RWPE1 (cell line): ENCODE measurements around the gene TNFRSF18.

ENCODE experiments used
- CTCF ChIA-PET: fragments of 350-600 bp; sonication (Branson Sonifier 250); formaldehyde crosslinking; extraction: SDS; loops from one replicate; lab custom pipeline; 2021; lab: Yijun Ruan, JAX
- POLR2A ChIA-PET: fragments of 400-600 bp; formaldehyde crosslinking; extraction: SDS; loops from one replicate; lab custom pipeline; 2020; ENCODE audit warnings: antibody characterized with exemption; ENCODE audit not compliant: low non-redundant PET; lab: Yijun Ruan, JAX
- DNase-seq: peaks from one replicate; pipeline ENCODE4 v3.0.0; 2012; ENCODE audit warnings: low spot score
- H3K27ac ChIP-seq: fragments of 450-650 bp; 2 replicates; pipeline ENCODE4 v1.5.1; 2017
- TF ChIP-seq, protein P1 (sequence below): fragments of 450-650 bp; conservative IDR thresholded peaks from 2 replicates; pipeline ENCODE4 v1.5.1; 2017; ENCODE audit warnings: low read depth, mild to moderate bottlenecking

TNFRSF18 gene

DNA sequence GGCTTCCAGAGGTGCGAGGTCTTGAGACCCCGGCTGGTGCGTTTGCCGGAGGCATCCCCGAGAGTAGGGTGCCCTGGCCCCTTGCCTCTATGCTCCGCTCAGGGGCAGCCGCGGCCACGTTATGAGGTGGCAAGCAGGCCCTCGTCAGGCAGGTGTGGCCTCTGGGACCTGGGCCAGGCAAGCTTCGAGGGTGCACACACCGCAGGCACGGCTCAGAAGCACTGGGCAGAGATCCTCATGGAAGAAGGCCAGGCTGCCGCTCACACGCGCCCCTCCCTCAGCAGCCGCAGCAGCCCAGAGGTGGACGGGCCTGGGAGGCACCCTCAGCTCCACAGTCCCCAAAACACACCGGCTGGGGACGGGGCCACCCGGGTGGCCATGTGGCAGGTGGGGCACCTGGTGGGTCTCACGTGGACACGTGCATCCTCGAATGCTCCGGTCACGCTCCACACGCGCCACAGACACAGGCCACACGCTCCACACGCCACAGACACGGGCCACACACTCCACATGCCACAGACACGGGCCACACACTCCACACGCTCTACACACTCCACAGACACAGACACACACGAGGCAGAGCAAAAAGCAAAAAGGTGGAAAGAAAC, 18.9 kb upstream of the TNFRSF18 start:
- ChIA-PET CTCF (interaction anchor here (0.6 to 1.1 kb wide), 2 partner anchors 66 to 1085 kb away, joined by 3 to 4 read pairs; no protein-coding TSS in a partner anchor), POLR2A (no interaction called here)

DNA sequence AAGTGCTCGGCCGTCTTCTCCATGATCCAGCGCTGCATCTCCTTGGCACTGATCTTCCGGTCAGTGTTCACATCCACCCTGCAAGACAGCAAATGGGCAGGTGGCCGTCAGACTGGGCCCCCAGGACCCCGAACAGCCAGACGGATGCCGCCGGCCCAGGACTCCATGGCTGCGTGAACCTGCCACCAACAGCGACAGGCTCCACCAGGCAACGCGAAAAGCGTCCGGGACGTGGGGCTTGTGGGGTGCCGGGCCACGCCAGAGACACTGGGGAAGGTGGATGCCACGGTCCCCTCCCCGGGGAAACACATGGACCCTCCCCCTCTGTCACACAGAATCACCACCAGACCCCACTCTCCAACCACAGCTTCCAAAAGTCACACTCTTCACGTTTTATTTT, 17.5 kb upstream of the TNFRSF18 start:
- ChIA-PET POLR2A (no interaction called here), CTCF (no interaction called here)
- no peak for DNase-seq
- TF ChIP-seq, protein P1, sequence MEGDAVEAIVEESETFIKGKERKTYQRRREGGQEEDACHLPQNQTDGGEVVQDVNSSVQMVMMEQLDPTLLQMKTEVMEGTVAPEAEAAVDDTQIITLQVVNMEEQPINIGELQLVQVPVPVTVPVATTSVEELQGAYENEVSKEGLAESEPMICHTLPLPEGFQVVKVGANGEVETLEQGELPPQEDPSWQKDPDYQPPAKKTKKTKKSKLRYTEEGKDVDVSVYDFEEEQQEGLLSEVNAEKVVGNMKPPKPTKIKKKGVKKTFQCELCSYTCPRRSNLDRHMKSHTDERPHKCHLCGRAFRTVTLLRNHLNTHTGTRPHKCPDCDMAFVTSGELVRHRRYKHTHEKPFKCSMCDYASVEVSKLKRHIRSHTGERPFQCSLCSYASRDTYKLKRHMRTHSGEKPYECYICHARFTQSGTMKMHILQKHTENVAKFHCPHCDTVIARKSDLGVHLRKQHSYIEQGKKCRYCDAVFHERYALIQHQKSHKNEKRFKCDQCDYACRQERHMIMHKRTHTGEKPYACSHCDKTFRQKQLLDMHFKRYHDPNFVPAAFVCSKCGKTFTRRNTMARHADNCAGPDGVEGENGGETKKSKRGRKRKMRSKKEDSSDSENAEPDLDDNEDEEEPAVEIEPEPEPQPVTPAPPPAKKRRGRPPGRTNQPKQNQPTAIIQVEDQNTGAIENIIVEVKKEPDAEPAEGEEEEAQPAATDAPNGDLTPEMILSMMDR, result no peak
- no peak overlapping the region for H3K27ac ChIP-seq

More for the DNA sequence above, 18.9 kb upstream of the TNFRSF18 start:
- no peak for DNase-seq
- TF ChIP-seq, protein P1, result no peak
- H3K27ac ChIP-seq, result peak overlapping the region; percentile 25; the same call in 1 of the 2 replicates

DNA sequence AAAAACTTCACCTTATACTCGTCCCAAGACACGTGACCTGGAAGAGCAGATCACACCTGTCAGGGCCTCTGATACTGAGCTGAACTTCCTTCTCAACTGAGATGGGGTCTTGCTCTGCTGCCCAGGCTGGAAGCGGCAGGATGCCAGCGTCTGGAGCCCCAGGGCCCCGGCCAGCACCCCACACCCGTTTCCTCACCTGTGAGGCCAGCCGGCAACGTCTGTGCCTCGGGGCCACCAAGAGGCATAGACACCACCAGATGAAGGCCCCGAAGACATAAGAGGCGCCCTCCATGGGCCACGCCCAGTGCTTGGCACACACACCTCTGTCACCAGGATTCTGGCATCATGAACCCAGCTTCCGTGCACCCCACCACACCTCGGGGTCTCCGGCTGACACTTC, 16.9 kb upstream of the TNFRSF18 start:
- ChIA-PET CTCF (no interaction called here), POLR2A (no interaction called here)
- H3K27ac ChIP-seq, result peak overlapping the region; percentile 55
- TF ChIP-seq, protein P1, result no peak
- DNase-seq, result no peak

DNA sequence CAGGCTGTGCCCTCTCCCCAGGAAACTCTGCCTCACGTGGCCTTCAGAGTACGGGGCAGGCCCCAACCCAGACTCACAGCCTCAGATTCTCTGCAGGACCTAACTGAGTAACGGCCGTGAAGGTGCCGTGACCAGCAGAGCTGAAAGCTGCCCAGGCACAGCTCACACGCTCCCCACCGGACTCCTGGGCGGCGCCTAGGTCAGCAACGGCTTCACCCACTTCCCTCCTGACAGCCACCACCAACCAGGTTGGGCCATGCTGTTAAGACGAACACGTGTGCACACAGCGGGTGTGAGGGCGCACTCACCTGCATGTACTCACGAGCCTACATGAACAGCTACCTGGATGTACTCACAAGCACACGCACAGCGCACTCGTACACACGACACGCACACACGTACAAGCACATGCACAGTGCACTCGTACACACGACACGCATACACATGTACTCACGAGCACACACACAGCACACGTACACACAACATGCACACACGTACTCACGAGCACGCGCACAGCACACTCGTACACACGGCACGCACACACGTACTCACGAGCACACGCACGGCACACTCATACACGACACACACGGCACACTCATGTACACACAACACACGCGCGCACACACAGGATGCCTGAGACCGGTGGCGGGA, 16.3 kb upstream of the TNFRSF18 start:
- no peak for DNase-seq
- CTCF ChIA-PET, result no interaction called here
- POLR2A ChIA-PET, result no interaction called here
- H3K27ac ChIP-seq, result peak overlapping the region; percentile 55
- TF ChIP-seq, protein P1, result no peak

DNA sequence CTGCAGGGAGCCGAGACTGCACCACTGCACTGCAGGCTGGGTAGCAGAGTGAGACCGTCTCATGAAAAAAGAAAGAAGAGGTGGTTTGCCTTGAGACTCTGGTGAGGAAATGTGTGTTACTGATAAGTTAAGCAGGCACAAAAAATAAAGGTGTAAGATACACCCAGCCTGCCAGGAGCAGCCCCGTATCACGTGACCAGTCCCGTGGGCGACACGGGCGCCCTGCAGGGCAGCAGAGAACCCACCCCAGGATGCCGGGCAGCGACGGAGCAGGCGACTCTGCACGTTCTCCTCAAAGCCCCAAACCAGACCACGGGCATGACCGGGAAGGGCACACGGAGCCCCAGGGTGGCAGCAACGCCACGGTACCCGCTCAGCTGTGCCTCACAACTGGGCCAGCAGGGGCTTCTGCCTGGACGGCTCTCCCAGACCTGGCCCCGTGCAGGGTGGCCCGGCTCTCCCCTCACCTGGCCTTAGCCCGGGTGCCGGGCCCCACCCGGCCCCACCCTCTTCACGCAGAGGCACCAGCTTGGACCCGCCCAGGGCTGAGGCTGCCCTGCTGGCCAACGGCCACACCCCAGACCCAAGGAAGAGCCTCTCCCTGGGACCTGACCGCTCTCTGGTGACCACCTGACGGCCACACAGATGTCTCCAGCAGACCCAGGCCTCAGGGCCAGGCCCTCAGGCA, 15.6 kb upstream of the TNFRSF18 start:
- POLR2A ChIA-PET, result no interaction called here
- no peak for DNase-seq
- TF ChIP-seq, protein P1, result no peak

DNA sequence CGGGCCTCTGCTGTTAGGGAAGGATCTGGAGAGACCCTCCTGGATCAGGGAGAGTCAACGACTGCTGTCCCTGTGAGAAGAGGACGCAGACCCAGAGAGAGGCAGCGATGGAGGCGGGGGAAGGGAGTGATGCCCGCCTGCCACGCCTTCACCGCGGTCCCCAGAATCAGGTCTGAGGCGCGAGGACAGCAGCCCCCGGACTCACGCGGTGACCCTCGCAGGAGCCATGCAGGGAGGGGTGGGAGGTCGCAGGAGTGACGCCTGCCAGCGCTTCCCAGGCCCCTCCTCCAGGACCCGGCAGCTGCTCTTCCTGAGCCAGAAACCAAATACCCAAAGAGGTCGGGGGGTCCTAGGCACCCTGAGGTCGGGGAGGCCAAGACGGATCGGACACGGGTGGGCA, 13.8 kb upstream of the TNFRSF18 start:
- DNase-seq, result no peak
- TF ChIP-seq, protein P1, result no peak
- ChIA-PET CTCF (interaction anchor here (0.7 kb wide), 1 partner anchor 206 kb away, joined by 3 read pairs; no protein-coding TSS in a partner anchor), POLR2A (no interaction called here)
- H3K27ac ChIP-seq, result peak overlapping the region; percentile 75; the same call in 1 of the 2 replicates

More for the DNA sequence above, 15.6 kb upstream of the TNFRSF18 start:
- CTCF ChIA-PET, result no interaction called here
- H3K27ac ChIP-seq, result peak overlapping the region; percentile 55
